GM23338 (cell line): Measurements from ENCODE around the gene TYROBP. TPM values are rescaled to one million over a fixed set of nuclear protein-coding genes. Genes with fewer than 3 reads are reported as not detected.

Source experiments
- ATAC-seq: fragments of 200-7000 bp; cut with Tn5 transposase; 3 replicates; pipeline ENCODE4 v1.9.1; 2020
- DNase-seq: peaks from one replicate; pipeline ENCODE4 v3.0.0-alpha.2; 2015; ENCODE audit warnings: low spot score
- H2AFZ ChIP-seq: fragments of 200-600 bp; sonication (generic); 2 replicates; pipeline ENCODE4 v1.8.0; 2016; ENCODE audit warnings: antibody characterized with exemption, mild to moderate bottlenecking, moderate library complexity
- H3F3A ChIP-seq: fragments of 200-600 bp; sonication (generic); replicated peaks from 2 replicates; pipeline ENCODE4 v1.8.0; 2017; ENCODE audit warnings: antibody characterized with exemption, mixed run types, low read depth
- H3K27ac ChIP-seq: fragments of 200-600 bp; sonication (generic); 2 replicates; pipeline ENCODE4 v1.6.1; 2016; ENCODE audit warnings: low read depth
- H3K27me3 ChIP-seq: fragments of 200-600 bp; sonication (generic); 2 replicates; pipeline ENCODE4 v1.8.0; 2016; ENCODE audit warnings: mild to moderate bottlenecking, mixed run types, moderate library complexity; ENCODE audit not compliant: insufficient read depth
- H3K36me3 ChIP-seq: fragments of 200-600 bp; sonication (generic); 2 replicates; pipeline ENCODE4 v1.8.0; 2016; ENCODE audit warnings: mild to moderate bottlenecking; ENCODE audit not compliant: insufficient read depth
- H3K4me1 ChIP-seq: fragments of 200-600 bp; sonication (generic); 2 replicates; pipeline ENCODE4 v1.8.0; 2016; ENCODE audit warnings: mild to moderate bottlenecking, moderate library complexity; ENCODE audit not compliant: insufficient read depth
- H3K4me2 ChIP-seq: fragments of 200-600 bp; sonication (generic); 2 replicates; pipeline ENCODE4 v1.7.1; 2017; ENCODE audit warnings: mixed run types
- H3K4me3 ChIP-seq: fragments of 200-600 bp; sonication (generic); 2 replicates; pipeline ENCODE4 v1.6.1; 2016; ENCODE audit warnings: mixed run types
- H3K79me2 ChIP-seq: fragments of 200-600 bp; sonication (generic); replicated peaks from 2 replicates; pipeline ENCODE4 v1.8.0; 2017; ENCODE audit warnings: mild to moderate bottlenecking; ENCODE audit not compliant: insufficient read depth
- H3K9me2 ChIP-seq: fragments of 200-600 bp; sonication (generic); 2 replicates; pipeline ENCODE4 v1.8.0; 2017; ENCODE audit not compliant: insufficient read depth
- H4K20me1 ChIP-seq: fragments of 200-600 bp; sonication (generic); replicated peaks from 2 replicates; pipeline ENCODE4 v1.8.0; 2017; ENCODE audit warnings: mild to moderate bottlenecking; ENCODE audit not compliant: insufficient read depth
- H3K27ac Mint-ChIP-seq: 2 replicates; pipeline ENCODE4 v1.8.0; 2020; ENCODE audit warnings: inconsistent platforms, mild to moderate bottlenecking, moderate library complexity, mixed read lengths
- H3K27me3 Mint-ChIP-seq: 3 replicates; pipeline ENCODE4 v1.8.0; 2022; ENCODE audit warnings: low read depth, mild to moderate bottlenecking, moderate library complexity, mixed read lengths, inconsistent platforms; ENCODE audit not compliant: insufficient read depth, poor library complexity
- H3K36me3 Mint-ChIP-seq: 3 replicates; pipeline ENCODE4 v1.8.0; 2021; ENCODE audit warnings: low read depth, mild to moderate bottlenecking, inconsistent platforms, moderate library complexity, mixed read lengths
- H3K4me1 Mint-ChIP-seq: 3 replicates; pipeline ENCODE4 v1.8.0; 2020; ENCODE audit warnings: mild to moderate bottlenecking, inconsistent platforms, mixed read lengths
- H3K4me3 Mint-ChIP-seq: 3 replicates; pipeline ENCODE4 v1.8.0; 2021; ENCODE audit warnings: moderate library complexity, mild to moderate bottlenecking, inconsistent platforms, mixed read lengths
- H3K9me3 Mint-ChIP-seq: 3 replicates; pipeline ENCODE4 v1.8.0; 2020; ENCODE audit warnings: moderate library complexity, mild to moderate bottlenecking, inconsistent platforms, mixed read lengths
- EZH2phosphoT487 ChIP-seq: fragments of 200-600 bp; sonication (generic); IDR thresholded peaks from one replicate; pipeline ENCODE4 v1.8.1; 2018; ENCODE audit warnings: antibody characterized with exemption; ENCODE audit not compliant: unreplicated experiment
- POLR2AphosphoS5 ChIP-seq: IDR thresholded peaks from 2 replicates; pipeline ENCODE4 v1.6.1; 2016; ENCODE audit warnings: antibody characterized with exemption, low read depth
- ZNF114 ChIP-seq: fragments of 250-450 bp; sonication (Bioruptor Pico); IDR thresholded peaks from 2 replicates; pipeline ENCODE4 v1.5.0; 2020; ENCODE audit warnings: mild to moderate bottlenecking, moderate library complexity
- ZNF331 ChIP-seq: fragments of 250-450 bp; sonication (Bioruptor Pico); IDR thresholded peaks from 2 replicates; pipeline ENCODE4 v1.5.0; 2020; ENCODE audit warnings: low read depth, mild to moderate bottlenecking, moderate library complexity
- polyA plus RNA-seq: library from polyadenylated mRNA; unstranded; fragments of >200 nt; fragmentation: Nextera tagmentation; extraction: Ambion mirVana; gene quantifications from 2 replicates; pipeline ENCODE4 v1.2.1, GENCODE V29; 2016
- total RNA-seq: library from RNA; depleted of rRNA; stranded (reverse); fragments of >200 nt; shearing (Covaris generic); gene quantifications from 2 replicates; pipeline ENCODE4 v1.2.3, GENCODE V29; 2014
- TF ChIP-seq, protein P1 (sequence below): IDR thresholded peaks from 2 replicates; pipeline ENCODE4 v1.6.1; 2016; ENCODE audit warnings: antibody characterized with exemption
- TF ChIP-seq, protein P2 (sequence below): IDR thresholded peaks from one replicate; pipeline ENCODE4 v1.6.1; 2018; ENCODE audit warnings: antibody characterized with exemption; ENCODE audit not compliant: unreplicated experiment

Gene TYROBP
- total and polyA plus RNA-seq, 2 experiments from 2014 or later, result not detected

DNA sequence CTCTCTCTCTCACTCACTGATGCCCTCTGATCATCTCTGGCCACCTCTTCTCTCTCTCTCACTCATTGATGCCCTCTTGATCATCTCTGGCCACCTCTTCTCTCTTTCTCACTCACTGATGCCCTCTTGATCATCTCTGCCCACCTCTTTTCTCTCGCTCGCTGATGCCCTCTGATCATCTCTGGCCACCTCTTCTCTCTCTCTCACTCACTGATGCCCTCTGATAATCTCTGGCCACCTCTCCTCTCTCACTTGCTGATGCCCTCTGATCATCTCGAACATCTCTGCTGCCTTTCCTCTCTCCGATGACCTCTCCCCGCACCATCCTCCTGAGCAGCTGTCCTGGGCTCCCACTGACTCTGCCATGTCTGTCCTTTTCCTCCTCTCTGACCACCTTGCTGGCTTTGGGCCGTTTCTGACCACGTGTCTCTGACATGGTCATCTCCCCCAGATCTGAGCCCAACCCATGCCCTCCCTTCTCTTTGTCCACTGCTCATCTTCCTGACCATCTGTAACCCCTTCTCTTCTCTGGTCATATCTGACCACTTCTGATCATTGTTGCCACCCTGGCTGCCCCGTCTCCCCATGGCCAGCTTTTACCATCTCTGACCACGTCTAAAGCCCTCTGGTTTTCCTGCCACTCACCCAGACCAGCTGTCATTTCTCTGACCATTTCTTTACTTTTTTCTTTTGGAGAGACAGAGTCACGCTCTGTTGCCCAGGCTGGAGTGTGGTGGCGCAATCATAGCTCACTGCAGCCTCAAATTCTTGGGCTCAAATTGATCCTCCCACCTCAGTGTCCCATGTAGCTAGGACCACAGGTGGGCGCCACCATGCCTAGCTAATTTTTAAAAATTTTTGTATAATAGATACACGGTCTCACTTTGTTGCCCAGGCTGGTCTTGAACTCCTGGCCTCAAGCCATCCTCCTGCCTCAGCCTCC lies 30.5 kb upstream of the TYROBP start:
- Histone ChIP-seq H2AFZ (no peak overlapping the region), H3F3A (no peaks in the 10 kb centered on the region), H3K4me3 (peak overlapping the region; percentile 91), H3K27me3 (peaks cover 6% of the 10 kb centered on the region), H3K4me1 (peaks cover 20% of the 10 kb centered on the region; the same call in 1 of the 2 replicates), H3K9me2 (no peaks in the 10 kb centered on the region), H3K27ac (no peak overlapping the region), H3K36me3 (no peaks in the 10 kb centered on the region), H3K4me2 (peak overlapping the region; percentile 95), H4K20me1 (peaks cover 4% of the 10 kb centered on the region; the same call in 1 of the 2 replicates), H3K79me2 (peaks cover 6% of the 10 kb centered on the region)
- Mint-ChIP-seq H3K9me3 (no peaks in the 10 kb centered on the region; the same call in 2 of the 3 replicates), H3K4me3 (peak overlapping the region; percentile 72), H3K4me1 (peaks cover 21% of the 10 kb centered on the region), H3K27ac (no peak overlapping the region), H3K27me3 (peaks cover 7% of the 10 kb centered on the region), H3K36me3 (peaks cover 13% of the 10 kb centered on the region; the same call in 2 of the 3 replicates)
- no peak for DNase-seq
- no peak for ATAC-seq
- TF ChIP-seq ZNF331 (CRISPR knock-in tag) (no peak), EZH2phosphoT487 (no peak), ZNF114 (CRISPR knock-in tag) (no peak), POLR2AphosphoS5 (no peak)
- TF ChIP-seq, protein P1, sequence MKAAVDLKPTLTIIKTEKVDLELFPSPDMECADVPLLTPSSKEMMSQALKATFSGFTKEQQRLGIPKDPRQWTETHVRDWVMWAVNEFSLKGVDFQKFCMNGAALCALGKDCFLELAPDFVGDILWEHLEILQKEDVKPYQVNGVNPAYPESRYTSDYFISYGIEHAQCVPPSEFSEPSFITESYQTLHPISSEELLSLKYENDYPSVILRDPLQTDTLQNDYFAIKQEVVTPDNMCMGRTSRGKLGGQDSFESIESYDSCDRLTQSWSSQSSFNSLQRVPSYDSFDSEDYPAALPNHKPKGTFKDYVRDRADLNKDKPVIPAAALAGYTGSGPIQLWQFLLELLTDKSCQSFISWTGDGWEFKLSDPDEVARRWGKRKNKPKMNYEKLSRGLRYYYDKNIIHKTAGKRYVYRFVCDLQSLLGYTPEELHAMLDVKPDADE, result no peak
- TF ChIP-seq, protein P2, sequence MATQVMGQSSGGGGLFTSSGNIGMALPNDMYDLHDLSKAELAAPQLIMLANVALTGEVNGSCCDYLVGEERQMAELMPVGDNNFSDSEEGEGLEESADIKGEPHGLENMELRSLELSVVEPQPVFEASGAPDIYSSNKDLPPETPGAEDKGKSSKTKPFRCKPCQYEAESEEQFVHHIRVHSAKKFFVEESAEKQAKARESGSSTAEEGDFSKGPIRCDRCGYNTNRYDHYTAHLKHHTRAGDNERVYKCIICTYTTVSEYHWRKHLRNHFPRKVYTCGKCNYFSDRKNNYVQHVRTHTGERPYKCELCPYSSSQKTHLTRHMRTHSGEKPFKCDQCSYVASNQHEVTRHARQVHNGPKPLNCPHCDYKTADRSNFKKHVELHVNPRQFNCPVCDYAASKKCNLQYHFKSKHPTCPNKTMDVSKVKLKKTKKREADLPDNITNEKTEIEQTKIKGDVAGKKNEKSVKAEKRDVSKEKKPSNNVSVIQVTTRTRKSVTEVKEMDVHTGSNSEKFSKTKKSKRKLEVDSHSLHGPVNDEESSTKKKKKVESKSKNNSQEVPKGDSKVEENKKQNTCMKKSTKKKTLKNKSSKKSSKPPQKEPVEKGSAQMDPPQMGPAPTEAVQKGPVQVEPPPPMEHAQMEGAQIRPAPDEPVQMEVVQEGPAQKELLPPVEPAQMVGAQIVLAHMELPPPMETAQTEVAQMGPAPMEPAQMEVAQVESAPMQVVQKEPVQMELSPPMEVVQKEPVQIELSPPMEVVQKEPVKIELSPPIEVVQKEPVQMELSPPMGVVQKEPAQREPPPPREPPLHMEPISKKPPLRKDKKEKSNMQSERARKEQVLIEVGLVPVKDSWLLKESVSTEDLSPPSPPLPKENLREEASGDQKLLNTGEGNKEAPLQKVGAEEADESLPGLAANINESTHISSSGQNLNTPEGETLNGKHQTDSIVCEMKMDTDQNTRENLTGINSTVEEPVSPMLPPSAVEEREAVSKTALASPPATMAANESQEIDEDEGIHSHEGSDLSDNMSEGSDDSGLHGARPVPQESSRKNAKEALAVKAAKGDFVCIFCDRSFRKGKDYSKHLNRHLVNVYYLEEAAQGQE, result no peak
